HepG2 (cell line): ENCODE data around the gene ANKRD39.

Source experiments
- ELF4 ChIP-seq: sonication (generic); formaldehyde crosslinking; IDR thresholded peaks from 2 replicates; pipeline ENCODE4 v1.5.0; 2020; ENCODE audit warnings: missing genetic modification reagents, mild to moderate bottlenecking, moderate library complexity, borderline replicate concordance
- HNRNPL ChIP-seq: fragments of 200-400 bp; formaldehyde crosslinking; IDR thresholded peaks from 2 replicates; pipeline ENCODE4 v1.6.1; 2017; ENCODE audit warnings: mild to moderate bottlenecking, low read depth, low read length
- NFATC3 ChIP-seq: sonication (generic); formaldehyde crosslinking; IDR thresholded peaks from 2 replicates; pipeline ENCODE4 v1.5.1; 2020; ENCODE audit warnings: mild to moderate bottlenecking, missing genetic modification reagents
- POLR2A ChIP-seq, 2 experiments: IDR thresholded peaks; 2 replicates each; pipeline ENCODE4 v1.6.1; 2011; ENCODE audit warnings: low read depth in 2 of 2, low read length in 2 of 2, mild to moderate bottlenecking in 1 of 2, moderate library complexity in 1 of 2; ENCODE audit not compliant: insufficient read depth in 1 of 2
- SOX13 ChIP-seq, 3 experiments: fragments of 450-650 bp in 1 of 3; sonication (generic) in 1 of 3; formaldehyde crosslinking in 1 of 3; IDR thresholded peaks in 2 of 3; conservative IDR thresholded peaks in 1 of 3; 2 replicates each; pipeline versions ENCODE4 v1.5.0 to v1.6.1; 2016 to 2020; ENCODE audit warnings: antibody characterized with exemption in 1 of 3, mild to moderate bottlenecking in 1 of 3, missing compliant biosample characterization in 1 of 3, missing genetic modification reagents in 1 of 3, moderate library complexity in 1 of 3
- THAP8 ChIP-seq: sonication (generic); formaldehyde crosslinking; IDR thresholded peaks from 2 replicates; pipeline ENCODE4 v1.5.1; 2020; ENCODE audit warnings: missing genetic modification reagents, mild to moderate bottlenecking, borderline replicate concordance
- ZBTB7A ChIP-seq: sonication (generic); formaldehyde crosslinking; IDR thresholded peaks from 2 replicates; pipeline ENCODE4 v1.8.0; 2022; ENCODE audit warnings: mild to moderate bottlenecking, missing genetic modification reagents
- ZNF629 ChIP-seq: sonication (generic); formaldehyde crosslinking; conservative IDR thresholded peaks from 2 replicates; pipeline ENCODE4 v1.5.0; 2020; ENCODE audit warnings: missing genetic modification reagents
- TF ChIP-seq, protein P1 (sequence below): sonication (generic); formaldehyde crosslinking; IDR thresholded peaks from 2 replicates; pipeline ENCODE4 v1.4.0; 2020; ENCODE audit warnings: missing genetic modification reagents
- TF ChIP-seq, protein P2 (sequence below): sonication (generic); formaldehyde crosslinking; IDR thresholded peaks from 2 replicates; pipeline ENCODE4 v1.9.0; 2021; ENCODE audit warnings: missing genetic modification reagents, borderline replicate concordance

GRCh38 chr2:96873651-96874096, 15.9 kb upstream of the ANKRD39 start:
- TF ChIP-seq POLR2A (IDR thresholded peaks at IDR 0.05; ENCODE audit: insufficient read depth in 1 of 2, low read depth in 2 of 2, low read length in 2 of 2) (no peak), NFATC3 (CRISPR knock-in tag) (no peak), ELF4 (CRISPR knock-in tag) (no peak), THAP8 (CRISPR knock-in tag) (no peak), ZNF629 (no peak), HNRNPL (no peak), SOX13 (IDR thresholded peaks at IDR 0.05) (no peak), SOX13 (CRISPR knock-in tag; conservative IDR thresholded peaks at IDR 0.05 in 1 of 2, IDR thresholded peaks at IDR 0.05 in 1 of 2) (no peak), ZBTB7A (no peak)
- TF ChIP-seq, protein P1, sequence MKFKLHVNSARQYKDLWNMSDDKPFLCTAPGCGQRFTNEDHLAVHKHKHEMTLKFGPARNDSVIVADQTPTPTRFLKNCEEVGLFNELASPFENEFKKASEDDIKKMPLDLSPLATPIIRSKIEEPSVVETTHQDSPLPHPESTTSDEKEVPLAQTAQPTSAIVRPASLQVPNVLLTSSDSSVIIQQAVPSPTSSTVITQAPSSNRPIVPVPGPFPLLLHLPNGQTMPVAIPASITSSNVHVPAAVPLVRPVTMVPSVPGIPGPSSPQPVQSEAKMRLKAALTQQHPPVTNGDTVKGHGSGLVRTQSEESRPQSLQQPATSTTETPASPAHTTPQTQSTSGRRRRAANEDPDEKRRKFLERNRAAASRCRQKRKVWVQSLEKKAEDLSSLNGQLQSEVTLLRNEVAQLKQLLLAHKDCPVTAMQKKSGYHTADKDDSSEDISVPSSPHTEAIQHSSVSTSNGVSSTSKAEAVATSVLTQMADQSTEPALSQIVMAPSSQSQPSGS (CRISPR knock-in tag) = no peak
- TF ChIP-seq, protein P2, sequence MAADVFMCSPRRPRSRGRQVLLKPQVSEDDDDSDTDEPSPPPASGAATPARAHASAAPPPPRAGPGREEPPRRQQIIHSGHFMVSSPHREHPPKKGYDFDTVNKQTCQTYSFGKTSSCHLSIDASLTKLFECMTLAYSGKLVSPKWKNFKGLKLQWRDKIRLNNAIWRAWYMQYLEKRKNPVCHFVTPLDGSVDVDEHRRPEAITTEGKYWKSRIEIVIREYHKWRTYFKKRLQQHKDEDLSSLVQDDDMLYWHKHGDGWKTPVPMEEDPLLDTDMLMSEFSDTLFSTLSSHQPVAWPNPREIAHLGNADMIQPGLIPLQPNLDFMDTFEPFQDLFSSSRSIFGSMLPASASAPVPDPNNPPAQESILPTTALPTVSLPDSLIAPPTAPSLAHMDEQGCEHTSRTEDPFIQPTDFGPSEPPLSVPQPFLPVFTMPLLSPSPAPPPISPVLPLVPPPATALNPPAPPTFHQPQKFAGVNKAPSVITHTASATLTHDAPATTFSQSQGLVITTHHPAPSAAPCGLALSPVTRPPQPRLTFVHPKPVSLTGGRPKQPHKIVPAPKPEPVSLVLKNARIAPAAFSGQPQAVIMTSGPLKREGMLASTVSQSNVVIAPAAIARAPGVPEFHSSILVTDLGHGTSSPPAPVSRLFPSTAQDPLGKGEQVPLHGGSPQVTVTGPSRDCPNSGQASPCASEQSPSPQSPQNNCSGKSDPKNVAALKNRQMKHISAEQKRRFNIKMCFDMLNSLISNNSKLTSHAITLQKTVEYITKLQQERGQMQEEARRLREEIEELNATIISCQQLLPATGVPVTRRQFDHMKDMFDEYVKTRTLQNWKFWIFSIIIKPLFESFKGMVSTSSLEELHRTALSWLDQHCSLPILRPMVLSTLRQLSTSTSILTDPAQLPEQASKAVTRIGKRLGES (CRISPR knock-in tag) = no peak
